Right hindlimb (tissue), 1 donor: ENCODE data around the gene PRCD.
"Not testable (repeated sequence)": the region's sequence is repeated elsewhere in the genome, so short reads cannot be mapped to it uniquely, and the experiment has no call there.

Experiments used
- DNase-seq: peaks from one replicate; pipeline ENCODE4 v3.0.0-alpha.2; 2018

Gene PRCD

DNA sequence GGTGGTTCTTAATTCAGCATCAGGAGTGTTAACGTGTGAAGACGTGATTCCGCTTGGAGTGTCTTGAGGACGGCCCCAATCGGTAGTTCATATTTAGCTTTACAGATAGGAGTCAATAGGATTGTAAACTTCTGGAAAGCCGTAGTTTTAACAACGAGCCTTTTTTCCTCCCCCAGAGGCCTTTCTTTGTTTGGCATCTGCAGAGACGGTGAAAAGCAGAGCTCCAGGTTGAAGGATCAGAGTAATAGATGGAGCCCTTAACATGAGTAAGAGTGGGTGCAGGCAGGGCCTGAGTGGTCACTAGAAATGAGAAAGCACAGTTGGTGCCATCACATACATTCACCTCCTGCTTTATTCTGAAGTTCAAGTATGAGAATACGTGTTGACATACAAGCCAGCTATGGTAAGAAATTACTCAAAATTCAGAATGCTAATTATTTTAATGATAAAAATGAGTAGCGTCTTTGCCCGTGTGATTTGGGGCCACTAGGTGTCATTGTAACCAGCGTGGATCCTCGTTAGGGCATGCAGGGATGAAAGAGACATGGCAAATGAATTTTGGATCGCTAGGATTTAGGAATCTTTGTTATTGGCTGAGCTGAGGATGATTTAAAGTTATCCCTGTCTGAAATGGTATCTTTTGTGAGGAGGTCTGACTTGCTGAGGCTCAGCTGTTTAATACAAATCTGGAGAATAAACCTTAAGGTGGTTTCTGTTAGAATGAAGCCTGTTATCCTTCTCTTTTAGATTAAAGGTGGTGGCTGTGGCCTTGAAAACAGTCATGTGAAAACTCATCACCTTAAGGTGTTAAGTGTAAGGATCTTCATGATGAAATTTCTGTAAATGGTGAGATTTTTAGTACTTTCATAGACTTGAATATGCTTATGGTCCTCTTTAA lies 18.6 kb downstream of the PRCD start:
- DNase-seq, result no peak

DNA sequence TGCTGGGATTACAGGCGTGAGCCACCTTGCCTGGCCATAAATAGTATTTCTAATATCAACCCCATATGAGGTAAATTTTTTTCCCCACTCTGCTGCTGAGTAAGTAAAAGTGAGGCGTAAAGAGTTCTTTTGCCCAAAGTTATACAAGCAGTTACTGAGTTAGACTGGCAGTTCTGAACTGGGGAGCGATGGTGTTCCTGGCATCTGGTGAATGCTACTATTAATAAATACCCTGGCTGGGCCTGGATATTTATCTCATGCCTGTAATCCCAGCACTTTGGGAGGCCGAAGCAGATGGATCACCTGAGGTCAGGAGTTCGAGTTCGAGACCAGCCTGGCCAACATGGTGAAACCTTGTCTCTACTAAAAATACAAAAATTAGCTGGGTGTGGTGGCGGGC lies 19.6 kb downstream of the PRCD start:
- DNase-seq, result not testable (repeated sequence)

DNA sequence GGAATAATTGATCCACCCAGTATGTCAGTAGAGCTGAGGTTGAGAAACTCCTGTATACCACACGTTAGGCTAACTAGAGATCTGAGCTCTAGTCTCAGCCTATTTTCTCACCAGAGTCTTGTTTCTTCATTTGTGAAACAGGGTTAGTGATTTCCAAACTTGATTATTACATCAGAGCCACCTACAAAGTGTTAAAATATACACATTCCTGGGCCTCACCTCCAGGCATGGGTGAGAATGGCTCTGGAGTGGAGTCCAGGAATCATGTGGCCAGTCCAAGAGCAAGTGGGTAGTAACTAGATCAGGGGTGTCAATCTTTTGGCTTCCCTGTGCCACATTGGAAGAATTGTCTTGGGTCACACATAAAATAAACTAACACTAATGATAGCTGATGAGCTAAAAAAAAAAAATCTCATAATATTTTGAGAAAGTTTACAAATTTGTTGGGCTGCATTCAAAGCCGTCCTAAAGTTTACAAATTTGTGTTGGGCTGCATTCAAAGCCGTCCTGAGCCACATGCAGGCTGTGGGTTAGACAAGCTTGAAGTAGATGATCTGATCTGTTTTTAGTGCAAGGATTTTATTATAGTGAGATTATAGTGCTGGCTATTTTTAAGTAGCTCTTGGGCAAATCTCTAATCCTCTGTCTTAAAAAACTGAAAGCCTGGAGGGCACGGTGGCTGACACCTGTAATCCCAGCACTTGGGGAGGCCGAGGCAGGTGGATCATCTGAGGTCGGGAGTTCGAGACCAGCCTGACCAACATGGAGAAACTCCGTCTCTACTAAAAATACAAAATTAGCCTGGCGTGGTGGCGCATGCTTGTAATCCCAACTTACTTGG lies 20.4 kb downstream of the PRCD start:
- DNase-seq, result no peak

DNA sequence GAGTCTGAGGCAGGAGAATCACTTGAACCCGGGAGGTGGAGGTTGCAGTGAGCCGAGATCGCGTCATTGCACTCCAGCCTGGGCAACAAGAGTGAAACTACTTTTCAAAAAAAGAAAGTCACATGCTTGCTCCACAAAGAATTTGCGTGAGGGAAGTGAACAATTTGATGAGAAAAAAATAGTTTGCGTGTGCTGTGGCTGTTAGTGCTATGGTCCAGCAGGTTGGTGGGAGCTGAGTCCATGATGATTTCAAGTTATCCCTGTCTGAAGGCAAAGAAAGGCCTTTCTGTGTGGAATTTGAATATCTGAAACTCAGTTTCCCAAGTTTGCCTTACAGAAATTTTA lies 21.0 kb downstream of the PRCD start:
- no peak for DNase-seq

DNA sequence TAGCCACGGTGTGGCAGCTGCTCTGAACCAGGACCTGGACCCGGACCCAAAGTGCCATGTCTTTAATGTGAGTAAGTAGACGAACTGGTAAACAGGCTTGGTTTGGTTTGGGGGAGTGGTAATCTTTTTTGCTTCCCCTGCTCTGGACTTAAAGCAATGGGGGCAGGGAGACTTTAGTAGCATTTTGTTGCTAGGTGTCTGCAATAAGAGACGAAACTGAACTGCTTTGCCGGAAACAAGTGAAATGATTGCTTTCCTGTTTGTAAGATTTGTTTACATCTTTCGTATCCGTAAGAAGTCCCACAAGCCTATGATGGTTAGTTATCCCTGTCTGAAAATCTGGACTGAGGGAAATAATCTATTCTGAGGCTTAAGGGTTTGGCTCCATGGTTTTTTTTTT lies 21.5 kb downstream of the PRCD start:
- DNase-seq, result no peak

DNA sequence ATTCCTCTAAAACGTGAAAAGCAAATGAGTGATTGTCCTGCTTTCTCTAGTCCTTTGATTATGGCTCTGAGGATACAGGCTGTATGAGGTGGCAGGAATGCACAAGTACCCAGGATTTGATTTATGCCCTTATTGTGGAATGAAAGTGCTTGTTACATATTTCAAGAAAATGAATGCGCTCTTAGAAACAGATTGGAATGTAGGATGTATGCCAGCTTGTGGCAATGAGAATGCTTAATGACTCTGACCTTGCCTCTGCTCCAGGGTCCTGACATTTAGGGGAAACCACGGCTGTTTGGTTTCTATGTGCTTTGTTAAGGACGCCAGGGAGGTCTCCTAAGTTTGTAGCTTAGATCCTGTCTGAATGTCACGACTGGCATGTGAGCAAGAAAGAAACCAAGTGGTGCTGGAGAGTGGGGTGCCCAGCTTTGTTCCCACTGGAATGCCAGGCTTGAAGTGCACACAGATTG lies 22.0 kb downstream of the PRCD start:
- no peak for DNase-seq

DNA sequence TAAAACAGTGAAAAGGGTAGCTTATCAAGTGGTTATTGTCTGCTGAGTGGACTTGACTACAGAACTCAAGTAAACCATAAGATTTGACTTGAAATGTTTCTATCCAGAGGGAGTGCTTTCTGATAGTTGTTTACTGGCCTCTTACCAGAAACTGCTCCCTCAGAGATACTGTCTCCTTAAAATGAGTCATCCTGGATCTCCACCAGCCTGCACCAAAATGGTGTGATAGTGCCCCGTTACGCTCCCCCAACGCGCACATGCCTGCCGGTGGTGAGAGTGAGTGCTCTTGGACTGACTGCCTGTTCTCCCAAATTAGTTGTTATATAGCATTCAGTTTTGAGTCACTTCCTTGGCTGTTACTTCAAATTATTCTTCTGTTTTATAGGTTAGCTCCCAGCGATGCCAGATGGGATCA lies 22.9 kb downstream of the PRCD start:
- no peak for DNase-seq

DNA sequence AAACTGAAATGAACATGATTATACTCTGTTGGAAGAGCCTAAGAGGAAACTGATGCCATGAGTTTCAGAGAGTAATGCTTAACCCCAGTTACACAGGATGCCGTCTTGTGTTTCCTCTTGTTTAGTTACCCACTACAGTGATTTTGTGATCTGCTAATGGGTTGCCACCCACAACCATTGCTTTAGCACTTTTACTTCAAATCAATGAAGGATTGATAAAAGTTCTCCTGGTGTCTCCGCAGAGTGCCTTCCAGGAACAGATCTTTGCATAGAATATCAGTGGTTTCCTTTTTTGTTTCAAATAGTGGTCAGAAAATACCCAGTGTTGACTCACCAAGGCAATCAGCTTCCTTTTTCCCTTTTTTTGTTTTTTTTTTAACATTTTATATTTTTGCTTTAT lies 23.5 kb downstream of the PRCD start:
- not testable (repeated sequence) for DNase-seq

DNA sequence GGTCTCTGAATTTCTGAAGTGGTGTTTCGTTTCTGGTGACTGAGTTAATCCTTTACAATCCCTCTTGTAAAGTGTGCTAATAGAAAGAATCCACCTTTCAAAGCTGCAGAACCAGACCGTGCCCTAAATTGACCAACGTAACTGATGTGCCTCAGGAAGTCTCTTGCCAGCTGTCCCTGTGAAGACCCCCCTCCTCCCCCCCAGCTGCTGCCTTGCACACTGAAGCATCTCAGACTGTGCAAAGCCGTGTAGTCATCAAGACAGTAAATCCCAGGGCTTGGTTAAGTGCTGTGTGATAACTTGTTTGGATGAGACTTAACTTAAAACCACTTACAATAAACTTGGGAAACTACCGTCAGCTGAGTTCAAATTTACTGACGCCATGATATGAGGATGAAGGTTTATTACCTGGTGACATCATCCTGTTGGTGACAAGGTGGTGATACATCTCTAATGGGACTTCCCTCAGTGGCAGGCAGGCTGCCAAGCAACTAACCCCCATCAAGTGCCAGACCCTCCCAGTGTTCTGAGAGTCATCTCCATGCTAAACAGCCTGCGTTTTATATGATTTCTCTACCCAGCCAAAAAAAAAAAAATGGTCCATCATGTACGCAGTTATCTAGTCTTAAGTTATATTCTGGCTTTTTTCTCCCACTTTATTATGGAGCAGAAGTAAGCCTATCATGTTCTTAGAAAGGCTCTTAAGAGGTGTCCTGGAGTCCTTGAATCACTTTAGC lies 25.3 kb downstream of the PRCD start:
- not testable (repeated sequence) for DNase-seq

DNA sequence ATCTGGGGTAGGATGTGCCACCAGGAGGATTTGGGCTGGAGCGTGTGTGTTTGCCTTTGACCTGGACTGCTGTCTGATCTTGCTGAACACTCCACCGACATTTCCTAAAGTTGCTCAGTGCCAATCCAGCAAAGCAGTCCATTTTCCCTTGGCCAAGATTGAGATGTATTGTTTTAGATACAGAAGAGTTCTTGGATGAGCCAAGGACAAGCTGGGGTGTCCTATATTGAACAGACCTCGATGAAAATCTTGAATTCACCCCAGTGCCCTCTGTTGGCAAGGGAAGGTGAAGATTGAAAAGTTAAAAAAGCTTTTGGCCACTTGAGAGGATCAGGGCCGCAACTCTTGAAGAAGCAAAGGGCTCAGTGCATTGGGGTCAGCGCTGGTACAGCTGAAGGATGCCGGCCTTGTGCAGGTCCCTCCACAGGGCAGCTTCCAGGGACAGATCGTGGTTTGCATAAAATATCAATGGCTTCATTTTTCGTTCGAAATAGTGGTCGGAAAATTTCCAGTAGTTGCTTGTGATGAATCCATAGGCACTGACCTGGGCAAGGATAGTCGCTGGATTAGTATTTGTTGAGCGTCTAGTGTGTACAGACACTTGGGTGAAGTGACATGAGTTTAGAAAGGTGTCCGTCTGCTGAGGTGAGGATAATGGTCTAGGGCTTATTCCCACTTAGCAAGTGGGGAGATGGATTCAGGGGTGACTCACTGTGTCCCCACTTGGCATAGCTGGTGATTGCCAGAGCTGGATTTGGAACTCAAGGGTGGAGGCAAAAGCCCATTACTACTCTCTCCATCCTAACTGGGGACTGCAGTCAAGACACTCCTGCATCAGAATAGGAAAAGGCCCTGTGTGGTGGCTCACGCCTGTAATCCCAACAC lies 26.1 kb downstream of the PRCD start:
- DNase-seq, result no peak

DNA sequence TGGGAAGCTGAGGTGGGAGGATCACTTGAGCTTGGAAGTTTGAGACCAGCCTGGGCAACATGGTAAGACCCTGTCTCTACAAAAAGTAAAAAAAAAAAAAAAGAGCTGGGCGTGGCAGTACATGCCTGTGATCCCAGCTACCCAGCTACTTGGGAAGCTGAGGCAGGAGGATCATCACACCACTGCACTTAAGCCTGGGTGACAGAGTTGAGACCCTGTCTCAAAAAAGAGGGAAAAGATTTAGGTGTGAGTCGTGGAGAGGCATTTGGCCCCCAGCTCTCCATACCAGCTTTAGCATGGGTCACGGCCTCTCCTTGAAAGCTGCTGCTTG lies 26.7 kb downstream of the PRCD start:
- DNase-seq, result no peak

DNA sequence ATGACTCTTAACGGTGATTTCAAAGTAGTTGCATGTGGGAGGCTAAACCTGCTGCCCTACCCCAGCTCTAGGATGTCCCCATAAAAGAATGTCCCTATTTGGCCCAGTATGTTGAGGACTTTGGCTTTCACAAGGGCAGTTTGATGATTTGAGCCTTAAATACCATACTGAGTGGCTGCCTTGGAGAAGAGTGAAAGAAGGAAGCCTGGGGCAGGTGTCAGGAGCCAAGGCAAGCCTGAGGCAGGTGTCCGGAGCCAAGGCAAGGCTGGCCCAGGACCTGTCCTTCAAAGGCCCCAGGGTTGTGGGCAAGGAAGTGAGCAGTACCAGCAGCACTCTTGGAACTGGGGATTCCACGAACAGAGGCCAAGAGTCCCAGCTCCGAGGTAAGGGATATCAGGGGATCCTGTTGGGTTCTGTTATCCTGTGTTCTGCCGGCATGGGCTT lies 27.2 kb downstream of the PRCD start:
- no peak for DNase-seq

DNA sequence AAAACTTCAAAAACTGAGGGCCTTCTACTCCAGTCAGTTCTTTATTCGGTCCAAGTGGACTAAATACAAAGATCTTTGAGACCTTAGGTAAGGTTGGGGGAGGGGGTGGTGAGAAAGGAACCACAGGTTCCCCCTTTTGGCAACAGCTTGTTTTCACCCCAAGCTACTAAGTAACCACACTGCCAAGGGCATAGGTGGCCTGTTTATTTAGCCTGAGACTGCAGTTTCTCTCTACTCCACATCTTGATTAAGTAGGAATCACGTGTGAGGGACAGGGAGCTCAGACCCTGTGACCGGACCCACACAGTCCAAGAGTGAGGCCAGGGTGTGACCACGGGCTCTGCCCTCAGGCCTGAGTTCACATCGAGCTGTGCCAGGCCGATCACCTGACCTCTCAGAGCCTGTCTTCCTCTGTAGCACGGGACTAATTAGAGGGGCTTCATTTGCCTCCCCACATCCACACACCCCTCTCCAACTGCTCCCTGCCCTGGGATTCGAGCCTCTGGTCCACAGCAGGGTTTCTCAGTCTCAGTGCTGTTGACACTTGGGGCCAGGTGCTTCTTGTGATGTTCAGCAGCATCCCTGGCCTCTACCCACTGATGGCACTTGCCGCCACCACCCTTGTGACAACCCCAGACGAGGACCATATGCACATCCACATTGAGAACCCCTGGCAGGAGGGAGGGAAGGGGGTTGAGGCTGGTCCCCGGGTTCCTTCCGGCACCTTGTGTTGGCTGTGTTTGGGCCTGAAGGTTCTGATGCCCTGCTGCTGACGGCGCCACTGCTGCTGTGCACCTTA lies 28.0 kb downstream of the PRCD start:
- DNase-seq, result no peak

DNA sequence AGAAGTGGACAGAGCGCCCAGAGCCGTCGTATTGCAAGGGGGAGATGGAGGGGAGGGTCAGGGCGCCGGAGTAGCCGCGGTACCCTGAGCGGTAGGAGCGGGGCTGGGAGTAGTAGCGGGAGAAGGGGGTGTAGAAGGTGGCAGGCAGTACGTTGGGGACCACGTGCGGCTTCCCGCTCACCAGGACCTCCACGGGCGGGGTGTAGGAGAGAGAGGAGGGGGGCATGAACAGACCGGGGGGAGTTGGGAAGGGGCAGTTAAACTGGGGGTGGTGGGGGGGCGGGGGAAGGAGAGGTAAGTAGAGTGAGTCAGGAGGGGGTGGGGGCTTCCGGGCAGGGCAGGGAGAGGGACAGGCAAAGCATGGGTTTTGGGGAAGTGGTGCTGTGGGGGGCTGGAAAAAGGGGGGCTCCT lies 29.0 kb downstream of the PRCD start:
- no peak for DNase-seq

DNA sequence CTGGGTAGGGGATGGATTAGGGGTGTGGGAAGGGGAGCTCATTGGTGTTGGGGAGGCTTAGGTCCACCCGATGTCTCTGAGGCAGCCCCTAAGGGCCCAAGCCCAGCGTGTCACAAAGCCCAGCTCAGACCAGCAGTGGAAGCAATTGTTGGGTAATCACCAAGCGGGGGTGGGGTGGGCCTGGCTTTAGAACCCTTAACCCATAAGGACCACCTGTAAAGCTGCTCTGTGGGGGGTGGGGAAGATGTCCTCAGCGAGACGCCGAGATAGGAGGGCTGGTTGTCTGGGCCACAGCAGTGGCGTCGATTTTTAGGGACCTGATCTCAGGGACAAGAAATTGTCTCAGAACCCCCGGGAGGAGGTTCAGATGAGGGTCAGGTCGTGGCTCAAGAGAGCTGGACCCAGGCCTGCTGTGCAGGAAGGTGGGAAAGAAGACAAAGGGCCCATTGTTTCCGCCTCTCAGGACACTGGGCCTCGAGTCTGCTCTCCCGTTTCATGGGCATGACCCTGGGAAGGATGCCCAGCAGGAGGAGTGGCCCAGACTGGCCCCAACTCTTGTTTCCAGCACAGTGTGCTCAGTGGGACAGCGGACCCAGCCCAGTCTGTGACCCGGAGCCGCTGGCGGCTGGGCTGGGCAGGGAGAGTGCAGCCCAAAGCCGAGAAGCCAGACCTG lies 29.9 kb downstream of the PRCD start:
- DNase-seq, result no peak

DNA sequence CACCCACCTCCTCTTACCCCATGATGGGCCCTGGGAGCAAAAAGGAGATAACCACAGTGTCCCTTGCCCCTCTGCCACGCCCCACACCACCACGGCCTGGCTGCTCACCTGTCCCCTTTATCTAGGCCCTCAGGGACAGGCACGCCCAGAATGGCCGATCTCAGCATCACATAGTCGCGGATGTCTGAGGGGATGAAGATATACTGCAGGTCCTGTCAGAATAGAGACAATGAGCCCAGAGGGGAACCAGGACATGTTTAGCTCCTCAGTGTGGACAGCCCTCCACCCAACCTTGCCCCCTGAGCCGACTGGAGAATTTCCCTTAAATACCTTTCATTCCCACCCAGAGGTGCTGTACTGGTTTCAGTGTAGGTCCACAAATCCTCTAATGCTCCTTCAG lies 30.6 kb downstream of the PRCD start:
- no peak for DNase-seq

DNA sequence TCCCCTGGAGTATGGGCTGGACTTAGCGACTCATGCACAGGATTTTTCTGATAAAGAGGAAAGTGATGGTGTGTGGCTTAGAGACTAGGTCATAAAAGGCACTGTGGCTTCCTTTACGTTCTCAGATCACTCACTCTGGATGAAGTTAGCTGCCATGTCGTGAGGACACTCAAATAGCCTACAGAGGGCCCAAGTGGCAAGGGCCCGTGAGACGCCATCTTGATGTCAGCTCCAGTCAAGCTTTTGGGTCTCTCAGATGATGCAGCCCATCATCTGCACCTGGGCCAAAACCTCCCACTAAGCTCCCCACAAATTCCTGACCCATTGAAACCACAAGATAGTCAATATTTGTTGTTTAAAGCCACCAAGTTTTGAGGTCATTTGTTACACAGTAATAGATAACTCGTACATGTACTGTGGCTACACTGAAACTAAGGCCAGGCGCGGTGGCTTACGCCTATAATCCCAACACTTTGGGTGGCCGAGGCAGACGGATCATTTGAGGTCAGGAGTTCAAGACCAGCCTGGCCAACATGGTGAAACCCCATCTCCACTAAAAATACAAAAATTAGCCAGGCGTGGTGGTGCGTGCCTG lies 31.1 kb downstream of the PRCD start:
- DNase-seq, result no peak

DNA sequence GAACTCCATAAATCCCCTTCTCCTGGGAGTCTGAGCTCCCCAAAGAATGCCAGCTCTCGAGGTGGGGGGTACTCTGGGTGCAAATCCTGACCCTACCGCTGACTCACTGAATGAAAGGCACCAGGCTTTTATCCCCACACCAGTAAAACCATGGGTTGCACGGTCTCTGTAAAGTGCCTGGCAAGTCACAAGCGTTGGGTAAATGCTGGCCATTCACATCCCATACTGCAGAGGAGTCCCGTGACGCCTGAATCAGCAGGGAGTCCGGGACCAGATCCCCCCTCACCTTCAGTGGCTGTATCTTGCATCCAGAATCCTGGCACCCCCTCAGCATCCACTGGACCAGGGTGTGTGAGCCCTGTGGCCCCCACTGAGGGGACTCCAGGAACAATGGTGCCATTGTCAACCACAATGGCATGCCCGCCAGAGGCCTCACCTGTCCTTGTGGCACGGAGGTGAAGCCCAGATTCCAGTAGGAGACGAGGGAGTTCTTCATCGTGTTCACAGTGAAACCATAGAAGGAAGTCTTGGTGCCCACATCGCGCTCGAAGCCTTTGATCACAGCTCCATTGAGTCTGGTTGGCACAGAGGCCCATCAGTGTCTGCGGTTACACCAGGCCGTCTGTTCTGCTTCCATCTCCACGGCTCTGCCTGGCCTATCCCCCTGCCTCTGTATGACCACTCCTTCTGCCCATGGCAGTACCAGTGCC lies 32.5 kb downstream of the PRCD start:
- DNase-seq, result no peak

DNA sequence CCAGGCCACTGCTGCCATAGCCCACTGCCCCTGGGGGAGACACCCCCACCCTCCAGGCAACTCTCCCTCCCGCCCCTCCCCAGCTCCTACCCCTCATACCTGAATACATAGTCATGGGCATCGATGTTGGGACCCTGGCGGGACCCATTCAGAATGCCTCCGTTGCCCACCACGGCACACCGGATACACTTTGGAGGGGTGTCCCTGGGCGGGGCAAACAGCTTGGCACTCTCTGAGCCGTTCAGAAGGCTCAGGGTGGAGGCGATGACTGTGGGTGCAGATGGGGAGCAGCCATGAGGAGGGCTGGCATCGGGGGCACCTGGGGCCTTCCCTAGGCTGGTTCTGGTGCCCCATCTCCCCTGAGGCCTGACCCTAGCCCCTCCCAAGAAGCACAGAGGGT lies 33.3 kb downstream of the PRCD start:
- DNase-seq, result no peak

DNA sequence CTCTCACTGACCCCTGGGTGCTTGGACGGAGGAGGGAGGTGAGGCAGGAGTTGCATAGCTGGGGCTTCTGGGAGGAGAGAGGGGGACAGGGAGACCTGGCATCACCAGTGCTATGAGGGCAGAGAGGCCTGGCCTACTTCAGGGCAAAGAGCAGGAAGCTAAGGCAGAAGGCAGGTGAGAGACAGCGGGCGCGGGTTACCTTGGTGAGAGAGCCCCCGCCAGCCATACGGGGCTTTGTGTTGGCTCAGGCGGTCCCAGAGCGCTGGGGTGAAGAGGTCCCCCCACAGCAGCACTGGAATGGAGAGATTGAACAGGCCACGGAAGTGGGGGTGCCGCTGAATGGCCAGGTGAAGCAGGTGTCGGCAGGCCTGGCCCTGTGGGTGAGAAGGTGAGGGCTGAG lies 34.3 kb downstream of the PRCD start:
- no peak for DNase-seq
